ENCODE results near the gene SMAD4.

Gene SMAD4

DNA sequence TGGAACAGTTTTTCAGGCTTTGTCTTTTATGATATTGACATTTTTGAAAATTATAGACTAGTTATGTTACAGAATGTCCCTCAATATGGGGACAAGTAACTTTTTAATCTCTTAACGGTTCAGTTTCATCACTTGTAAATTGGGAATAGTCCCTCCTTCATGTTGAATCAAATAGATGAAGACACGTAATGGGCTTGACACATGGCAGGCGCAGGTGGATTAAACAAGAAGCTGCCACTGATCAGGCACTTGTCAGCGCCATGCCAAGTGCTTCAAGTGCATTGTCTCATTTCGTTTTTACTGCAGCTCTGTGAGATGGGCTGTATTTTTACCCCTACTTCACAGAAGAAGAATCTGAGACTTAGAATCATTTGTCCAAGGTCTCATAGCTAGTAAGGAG lies 9.5 kb upstream of the SMAD4 start:
- no peak for DNase-seq (ENCODE audit: insufficient read length, low spot score)
- no peak for FAIRE-seq

DNA sequence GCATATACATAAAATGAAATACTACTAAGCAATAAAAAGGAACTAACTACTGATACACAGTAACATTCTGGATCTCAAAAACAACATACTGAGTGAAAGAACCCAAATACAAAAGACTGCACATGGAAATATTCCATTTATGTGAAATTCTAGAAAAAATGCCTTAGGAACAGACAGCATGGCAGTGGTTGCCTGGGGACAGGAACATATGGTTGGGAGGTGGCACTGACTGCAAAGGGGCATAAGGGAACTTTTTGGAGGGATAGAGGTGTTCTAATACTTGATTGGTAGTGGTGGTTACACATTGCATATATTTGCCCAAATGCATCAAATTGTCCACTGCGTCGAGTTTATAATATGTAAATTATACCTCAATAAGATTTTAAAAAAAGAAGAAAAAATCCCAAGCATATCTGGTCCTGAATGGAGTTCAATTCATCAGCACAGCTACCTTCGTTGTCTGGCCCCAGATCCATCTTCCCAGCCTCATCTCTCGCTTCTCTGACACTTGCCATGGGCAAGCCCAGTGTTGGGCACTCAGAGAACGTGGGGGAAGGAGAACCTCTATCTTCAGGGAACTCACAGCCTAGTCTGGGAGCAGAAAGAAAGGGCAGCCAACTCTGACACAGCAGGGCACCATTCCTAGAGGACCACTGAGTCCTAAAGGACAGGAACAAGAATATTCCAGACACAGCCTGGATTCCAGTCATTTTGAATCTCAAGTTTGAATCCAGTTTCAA lies 8.6 kb upstream of the SMAD4 start:
- FAIRE-seq = no peak
- DNase-seq (ENCODE audit: insufficient read length, low spot score) = no peak

DNA sequence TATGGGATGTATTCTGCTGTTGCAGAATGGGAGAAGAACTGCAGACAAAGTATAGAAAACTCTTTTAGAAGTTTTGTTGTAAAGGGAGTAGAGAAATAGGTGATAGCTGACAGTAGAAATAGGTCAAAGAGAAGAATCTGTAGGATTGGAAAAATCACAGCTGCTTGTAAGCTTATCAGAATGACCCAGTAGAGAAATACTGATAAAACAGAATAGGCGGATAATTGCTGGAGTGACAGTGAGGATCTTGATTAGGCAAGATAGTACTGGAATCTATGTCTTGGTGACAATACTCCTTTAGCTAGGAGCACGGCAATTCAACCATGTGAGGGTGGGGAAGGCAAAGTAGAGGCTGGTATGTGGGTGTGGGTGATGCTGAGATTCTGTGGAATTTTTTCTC lies 4.5 kb upstream of the SMAD4 start:
- FAIRE-seq (no peak), DNase-seq (ENCODE audit: insufficient read length, low spot score) (no peak)

DNA sequence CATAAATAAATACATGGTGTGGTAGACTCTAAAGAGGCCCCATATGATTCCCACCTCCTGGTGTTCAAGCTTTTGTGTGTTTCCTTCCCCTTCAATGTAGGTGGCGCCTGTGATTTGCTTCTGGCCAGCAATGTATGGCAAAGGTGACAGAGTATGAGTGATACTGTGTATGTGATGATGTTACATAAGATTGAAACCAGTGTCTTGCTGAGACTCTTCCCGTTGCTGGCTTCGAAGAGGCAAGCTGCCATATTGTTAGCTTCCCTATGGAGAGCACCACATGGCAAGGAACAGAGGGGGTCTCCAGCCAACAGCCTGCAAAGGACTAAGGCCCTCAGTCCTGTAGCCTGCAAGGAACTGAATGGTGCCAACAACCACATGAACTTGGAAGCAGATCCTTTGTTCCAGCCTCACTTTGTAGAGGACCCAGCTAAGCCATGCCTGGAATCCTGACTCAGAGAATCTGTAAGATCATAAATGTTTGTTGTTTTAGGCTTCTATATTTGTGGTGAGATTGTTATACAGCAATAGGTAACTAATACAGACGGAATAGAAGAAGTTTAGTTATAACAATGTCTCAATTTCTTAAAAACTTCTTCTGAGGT lies 1.7 kb upstream of the SMAD4 start:
- DNase-seq (ENCODE audit: insufficient read length, low spot score) = no peak
- FAIRE-seq = no peak

DNA sequence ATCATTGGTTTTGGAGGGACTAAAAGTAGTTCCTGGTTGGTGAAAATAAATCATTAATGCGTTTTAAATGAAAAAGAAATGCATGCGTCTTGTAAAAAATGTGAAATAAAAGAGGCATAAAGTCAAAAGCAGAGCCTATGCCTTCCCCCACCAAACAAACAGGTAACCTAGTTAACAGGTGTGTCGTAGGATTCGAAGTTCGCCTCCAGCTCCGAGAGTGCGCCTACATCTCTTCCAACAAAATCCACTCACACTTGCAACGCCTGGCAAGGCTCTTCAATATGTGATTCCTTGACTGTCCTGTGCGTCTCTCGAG lies 677 bp upstream of the SMAD4 start:
- FAIRE-seq = no peak

DNA sequence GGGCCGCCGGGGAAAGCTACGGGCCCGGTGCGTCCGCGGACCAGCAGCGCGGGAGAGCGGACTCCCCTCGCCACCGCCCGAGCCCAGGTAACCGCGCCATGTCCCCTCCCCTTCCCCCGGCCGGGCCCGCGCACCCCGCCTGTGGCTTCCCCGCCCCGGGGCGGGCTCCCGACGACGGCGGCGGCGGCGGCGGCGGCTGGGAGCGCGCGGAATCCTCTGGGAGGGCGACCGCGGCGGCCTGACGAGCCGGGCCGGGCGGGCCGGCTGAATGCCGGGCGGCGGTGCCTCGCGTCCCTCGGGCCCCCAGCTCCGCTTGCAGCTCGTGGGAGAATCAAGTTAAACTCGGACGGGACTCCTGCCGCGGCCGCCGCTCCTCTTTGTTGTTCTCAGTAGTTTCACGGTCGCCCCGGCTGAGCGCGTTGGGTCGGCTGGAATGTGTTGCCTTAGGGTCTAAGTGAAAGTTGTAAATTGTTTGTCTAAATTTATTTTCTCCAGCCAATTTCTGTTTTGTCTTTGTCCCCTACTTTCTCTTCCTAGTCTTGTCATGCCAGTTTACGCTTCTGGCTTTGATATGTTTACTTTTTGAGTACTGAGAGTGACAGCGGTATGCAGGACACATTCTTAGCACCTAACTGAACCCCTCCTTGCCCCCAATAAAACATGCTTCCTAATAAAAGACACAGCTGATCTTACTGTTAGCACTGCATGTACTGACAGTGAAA lies 685 bp downstream of the SMAD4 start:
- FAIRE-seq = no peak
- DNase-seq (ENCODE audit: insufficient read length, low spot score) = no peak

More for the DNA sequence above, 677 bp upstream of the SMAD4 start:
- DNase-seq (ENCODE audit: insufficient read length, low spot score) = no peak

DNA sequence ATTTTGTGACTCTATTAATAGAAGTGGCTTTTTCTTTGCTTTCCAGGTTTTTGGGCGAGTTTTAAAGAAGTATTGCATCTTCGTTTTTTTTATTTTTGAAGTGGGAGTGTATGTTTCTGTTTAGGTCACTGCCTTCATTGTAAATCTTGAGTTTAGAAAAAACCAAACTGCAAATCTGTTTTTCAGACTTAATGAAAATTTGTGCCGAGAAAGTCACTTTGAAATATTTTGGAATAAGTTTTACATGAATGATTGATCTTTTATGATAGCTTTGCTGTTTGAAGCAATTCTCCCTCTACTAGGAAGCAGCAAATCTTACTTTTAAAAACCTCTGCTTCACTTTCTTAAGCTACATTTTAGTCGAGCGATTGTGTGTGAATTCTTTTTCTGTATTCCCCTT lies 2.2 kb downstream of the SMAD4 start:
- DNase-seq (ENCODE audit: insufficient read length, low spot score) = no peak
- no peak for FAIRE-seq

DNA sequence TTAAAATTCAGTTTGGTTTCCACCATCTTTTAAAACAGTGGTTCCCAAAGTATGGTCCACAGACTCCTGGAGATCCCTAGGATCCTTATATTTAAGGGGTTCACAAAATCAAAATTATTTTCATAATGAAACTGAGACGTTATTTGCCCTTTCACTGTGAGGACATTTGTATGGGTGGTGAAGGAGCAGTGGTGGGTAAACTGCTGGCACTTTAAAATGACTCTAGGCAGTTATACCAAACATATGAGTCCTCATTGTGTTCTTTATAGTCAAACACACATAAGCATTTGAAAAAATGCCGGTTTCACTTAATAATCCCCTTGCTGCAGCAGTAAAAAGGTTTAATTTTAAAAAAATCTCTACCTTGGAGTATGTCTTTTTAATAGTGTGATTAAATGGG lies 7.2 kb downstream of the SMAD4 start:
- DNase-seq (ENCODE audit: insufficient read length, low spot score) = no peak
- FAIRE-seq = no peak

DNA sequence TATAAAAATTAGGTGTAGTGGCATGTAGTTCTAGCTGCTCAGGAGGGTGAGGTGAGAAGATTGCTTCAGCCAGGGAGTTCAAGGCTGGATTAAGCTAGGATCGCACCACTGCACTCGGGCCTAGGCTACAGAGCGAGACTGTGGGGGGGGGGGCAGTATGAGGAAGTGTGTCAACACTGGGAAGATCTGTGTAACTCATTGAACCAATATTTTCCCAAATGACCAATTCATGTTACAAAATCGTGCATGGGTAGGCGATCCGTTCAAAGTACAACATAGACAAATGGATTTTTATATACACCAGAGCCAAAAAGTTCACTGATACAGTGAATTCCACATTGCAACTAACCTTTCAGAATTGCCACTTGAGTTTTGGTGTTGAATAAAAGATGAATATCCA lies 8.1 kb downstream of the SMAD4 start:
- DNase-seq (ENCODE audit: insufficient read length, low spot score) = no peak
- FAIRE-seq = no peak

DNA sequence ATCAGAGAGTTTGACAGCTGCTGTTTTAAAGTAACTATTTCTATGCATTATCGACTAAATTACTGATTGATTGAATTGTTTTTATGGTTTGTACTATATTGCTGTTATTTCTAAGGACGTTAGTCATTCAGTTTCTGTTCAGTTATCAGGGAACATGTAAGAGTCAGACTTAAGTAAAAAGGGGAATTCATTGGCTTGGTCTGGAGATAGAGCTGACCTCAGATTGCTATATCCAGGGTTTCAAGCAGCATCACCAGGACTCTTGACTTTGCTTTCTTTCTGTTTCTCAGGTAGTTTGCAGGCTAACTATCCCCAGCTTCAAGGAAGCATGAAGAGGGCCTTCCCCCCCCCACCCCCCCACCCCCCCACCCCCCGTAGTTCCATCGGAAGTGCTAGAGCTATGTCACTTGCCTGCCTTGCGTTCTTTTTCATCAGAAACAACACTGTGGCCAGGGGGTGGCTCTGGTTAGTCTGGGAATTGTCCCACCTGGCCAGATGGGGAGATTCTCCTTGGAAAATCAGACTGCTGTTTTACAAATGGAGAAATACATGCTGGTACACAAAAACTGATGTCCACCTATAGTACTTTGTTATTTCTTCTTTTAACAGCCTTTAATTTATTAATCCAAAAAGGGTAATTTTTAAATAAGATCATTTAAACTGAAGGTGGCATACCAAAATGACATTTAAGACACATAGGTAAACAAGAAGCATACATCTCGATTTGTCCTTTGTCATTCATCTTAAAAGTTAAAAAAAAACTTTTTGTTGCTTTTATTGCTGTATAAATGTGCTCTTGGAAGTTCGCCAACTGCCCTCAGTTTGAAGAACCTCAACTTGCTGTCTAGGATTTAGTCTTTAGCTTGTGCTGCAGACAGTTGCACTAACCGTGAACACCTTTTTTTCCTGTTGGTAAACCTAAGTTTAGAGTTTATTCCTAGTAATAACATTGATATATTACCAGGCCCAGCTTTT lies 9.4 kb downstream of the SMAD4 start:
- no peak for DNase-seq (ENCODE audit: insufficient read length, low spot score)
- no peak for FAIRE-seq

DNA sequence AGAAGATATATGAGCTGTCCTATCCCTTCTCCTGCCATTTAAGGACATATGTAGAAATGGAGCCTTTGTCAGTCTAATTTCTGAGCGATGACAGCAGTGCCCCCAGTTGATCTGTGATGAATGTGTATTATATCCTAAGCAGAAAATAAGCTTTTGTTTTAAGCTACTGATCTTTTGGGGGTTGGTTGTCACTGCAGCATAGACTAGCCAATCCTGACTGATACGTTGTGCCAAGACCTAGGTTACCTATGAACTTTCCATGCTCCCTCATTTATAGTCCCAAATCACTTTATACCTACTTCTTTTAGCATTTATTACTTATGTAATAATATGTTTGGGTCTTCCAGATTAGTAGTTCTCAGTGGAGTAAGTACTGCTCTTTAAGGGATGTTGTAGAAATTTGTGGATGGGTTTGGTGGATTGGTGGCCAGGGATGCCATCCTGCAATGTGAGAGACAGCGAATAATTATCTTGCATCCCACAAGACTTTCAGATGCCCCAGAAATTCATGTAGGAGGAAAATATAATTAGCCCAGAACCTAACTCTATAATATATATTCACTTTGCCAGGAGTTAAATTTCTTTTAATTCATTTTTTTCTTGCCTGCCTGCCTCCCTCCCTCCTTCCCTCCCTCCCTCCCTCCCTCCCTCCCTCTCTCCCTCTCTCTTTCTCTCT lies 11.8 kb downstream of the SMAD4 start:
- FAIRE-seq = no peak
- DNase-seq (ENCODE audit: insufficient read length, low spot score) = no peak

DNA sequence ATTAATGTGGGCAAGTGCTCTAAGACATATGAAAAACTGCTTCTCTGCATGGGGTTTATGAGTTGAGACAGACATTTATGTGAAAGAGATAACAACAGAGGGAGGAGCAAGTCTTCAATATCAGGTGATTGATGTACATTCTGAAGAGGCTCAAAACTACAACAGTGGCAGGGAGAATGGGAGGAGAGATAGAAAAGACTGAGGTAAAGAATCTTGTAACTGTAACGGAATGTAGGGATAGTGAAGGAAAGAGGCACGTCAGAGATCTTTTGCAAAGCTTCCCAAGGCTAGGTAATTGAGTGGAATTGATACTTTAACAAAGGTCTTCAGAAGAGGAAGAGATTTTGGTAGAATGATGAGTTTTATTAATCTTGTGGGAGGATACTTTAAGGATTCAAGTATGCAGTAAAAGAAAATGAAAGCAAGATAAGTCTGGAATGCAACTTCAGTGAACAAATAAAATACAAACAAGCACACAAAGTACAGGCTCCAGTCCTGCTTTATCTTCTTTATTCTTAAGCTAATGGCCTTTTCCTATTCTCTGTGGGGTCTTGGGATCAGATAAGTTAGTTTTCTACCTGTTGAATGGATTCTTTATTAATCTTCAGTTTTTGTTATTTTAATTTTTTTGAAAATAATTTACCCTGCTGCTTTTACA lies 15.0 kb downstream of the SMAD4 start:
- no peak for FAIRE-seq

DNA sequence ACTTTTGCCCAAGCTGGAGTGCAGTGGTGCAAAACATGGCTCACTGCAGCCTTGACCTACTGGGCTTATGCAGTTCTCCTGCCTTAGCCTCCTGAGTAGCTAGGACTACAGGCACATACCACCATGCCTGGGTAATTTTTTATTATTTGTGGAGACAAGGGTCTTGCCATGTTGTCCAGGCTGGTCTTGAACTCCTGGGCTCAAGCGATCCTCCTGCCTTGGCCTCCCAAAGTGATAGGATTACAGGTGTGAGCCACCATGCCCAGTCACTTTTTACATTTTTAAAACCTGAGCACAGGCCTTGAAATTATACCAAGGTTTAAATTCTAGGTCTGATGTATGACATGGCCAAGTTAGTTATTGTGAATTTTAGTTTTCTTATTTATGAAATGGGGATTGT lies 18.2 kb downstream of the SMAD4 start:
- FAIRE-seq (no peak), DNase-seq (ENCODE audit: insufficient read length, low spot score) (no peak)

More for the DNA sequence above, 15.0 kb downstream of the SMAD4 start:
- peak; percentile 6 for DNase-seq (ENCODE audit: insufficient read length, low spot score)

DNA sequence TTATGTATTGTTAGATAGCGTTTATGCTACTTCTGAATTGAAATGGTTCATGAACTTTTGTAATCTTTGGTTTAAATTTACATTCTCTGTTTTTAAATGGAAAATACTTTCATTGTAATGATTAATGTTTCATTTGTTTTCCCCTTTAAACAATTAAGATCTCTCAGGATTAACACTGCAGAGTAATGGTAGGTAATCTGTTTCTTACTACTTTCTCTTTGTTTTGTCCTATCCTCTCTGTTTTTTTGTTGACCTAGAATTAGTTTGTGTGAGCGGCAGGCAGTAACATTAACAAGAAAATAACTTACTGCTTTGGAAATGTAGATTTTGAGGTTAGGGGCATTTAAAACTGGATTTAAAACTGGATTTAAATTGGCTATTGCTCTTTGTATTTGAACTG lies 19.1 kb downstream of the SMAD4 start:
- no peak for FAIRE-seq

DNA sequence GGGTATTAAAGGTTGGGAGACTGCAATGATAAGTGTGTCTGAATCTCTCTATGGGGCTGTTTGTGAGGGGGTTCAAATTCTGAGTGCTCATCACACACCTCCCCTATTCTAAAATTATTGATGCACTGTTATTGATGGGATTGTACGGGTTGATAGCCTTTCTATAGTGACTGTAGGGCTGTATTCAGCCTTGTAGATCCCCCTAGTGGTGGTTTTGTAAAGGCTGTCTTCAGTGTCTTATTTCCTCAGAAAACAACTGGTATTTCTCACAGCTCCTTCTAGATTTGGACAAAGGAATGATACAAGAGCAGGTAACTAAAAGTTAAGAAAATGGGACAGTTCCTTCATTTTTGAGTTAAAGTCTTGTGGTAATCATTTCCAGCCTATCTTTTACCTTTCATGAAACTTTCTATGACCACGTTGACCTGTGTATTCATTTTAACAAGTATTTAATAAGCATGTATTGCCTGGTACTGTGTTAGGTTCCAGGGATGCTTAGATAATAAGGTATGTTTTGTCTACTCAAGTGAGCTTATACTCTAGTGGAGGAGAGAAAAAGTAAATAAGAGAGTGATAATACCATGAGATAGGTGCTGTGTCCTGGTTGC lies 21.2 kb downstream of the SMAD4 start:
- DNase-seq (ENCODE audit: insufficient read length, low spot score) (no peak), FAIRE-seq (no peak)

More for the DNA sequence above, 19.1 kb downstream of the SMAD4 start:
- DNase-seq (ENCODE audit: insufficient read length, low spot score) = no peak

DNA sequence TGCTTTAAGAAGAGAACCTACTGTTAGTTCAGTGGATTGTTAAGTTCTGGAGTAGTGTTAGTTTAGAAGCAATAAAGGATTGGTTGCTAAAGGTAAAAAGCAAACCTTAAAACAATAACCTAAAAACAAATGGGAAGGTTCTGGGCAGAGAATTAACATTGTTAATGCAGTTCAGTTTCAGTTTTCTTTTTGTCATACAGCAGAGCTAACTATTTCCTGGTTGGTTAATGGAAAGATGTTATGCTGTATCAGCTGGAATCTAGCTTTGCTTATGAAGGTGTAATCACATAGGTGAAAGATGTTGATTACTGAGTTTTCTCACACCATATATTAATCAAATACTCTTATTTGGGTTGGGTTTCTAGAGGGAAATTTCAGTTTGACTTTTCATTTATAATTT lies 23.8 kb downstream of the SMAD4 start:
- DNase-seq (ENCODE audit: insufficient read length, low spot score) (no peak), FAIRE-seq (no peak)

DNA sequence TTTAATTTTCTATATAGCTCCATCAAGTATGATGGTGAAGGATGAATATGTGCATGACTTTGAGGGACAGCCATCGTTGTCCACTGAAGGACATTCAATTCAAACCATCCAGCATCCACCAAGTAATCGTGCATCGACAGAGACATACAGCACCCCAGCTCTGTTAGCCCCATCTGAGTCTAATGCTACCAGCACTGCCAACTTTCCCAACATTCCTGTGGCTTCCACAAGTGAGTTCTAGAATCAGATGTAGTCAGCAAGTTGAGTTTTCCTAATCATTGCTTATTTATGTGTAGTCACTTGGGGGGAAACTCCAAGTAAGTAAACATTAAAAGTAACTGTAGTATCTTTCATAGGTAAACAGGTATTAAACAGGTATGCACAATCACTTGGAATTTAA lies 24.8 kb downstream of the SMAD4 start:
- DNase-seq (ENCODE audit: insufficient read length, low spot score) (no peak), FAIRE-seq (no peak)

DNA sequence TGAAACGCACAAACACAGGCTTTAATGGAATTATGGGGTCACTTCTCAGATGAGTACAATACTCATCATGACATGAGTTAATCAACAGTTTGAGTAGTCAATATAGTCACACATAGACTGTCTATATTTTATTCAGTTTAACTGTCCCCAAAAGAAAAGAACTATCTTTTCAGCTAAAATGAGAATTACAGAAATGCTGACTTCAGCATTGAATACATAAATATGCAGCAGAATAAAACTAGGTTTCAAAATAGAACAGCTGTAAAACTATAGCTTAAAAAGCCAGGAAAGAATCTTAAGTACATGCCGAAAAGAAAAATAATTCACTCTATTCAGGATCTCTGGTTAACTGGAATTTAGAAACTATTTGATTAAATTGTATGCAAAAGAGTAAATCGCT lies 30.0 kb downstream of the SMAD4 start:
- no peak for DNase-seq (ENCODE audit: insufficient read length, low spot score)
- no peak for FAIRE-seq

DNA sequence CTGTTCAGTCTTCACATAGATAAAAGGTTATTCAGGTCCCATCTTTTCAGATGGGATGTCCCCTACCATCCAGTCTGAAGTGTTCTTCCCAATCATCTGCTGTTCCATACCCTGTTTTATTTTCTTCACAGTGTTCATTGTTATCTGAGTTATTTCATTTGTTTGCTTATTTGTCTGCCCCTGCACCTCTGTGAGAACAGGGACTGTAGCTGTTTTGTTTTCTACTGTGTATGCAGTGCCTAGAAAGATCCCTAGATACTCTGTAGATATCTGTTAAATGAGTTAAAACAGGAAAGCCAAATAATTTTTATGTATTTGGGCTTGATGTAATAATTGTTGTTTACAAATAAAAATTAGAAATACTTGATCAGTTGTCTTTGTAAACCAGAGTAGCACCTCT lies 34.2 kb downstream of the SMAD4 start:
- FAIRE-seq = no peak
- no peak for DNase-seq (ENCODE audit: insufficient read length, low spot score)

DNA sequence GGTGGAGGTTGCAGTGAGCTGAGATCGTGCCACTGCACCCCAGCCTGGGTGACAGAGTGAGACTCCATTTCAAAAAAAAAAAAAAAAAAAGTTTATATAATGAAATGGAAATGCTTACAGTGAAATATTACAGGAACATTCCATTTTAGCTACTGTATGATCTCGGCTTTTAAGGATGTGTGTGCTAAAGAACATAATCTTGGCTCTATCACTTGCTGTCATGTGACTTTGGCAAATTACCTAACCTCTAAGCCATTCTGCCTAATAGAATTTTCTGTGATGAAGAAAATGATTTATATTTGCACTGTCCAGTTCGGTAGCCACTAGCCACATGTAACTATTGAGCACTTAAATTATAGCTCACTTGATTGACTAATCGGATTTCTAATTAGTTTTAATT lies 36.3 kb downstream of the SMAD4 start:
- FAIRE-seq = no peak
- no peak for DNase-seq (ENCODE audit: insufficient read length, low spot score)
